ENCODE results near the gene CD300LF. TPM values are rescaled to one million over a fixed set of nuclear protein-coding genes. Genes with fewer than 3 reads are reported as not detected.

CD300LF gene
- total RNA-seq, 1 experiment from 2014 or later = not detected

GRCh38 chr17:74756891-74757290, 44.2 kb upstream of the CD300LF start (continued):
- TF ChIP-seq, protein P1, sequence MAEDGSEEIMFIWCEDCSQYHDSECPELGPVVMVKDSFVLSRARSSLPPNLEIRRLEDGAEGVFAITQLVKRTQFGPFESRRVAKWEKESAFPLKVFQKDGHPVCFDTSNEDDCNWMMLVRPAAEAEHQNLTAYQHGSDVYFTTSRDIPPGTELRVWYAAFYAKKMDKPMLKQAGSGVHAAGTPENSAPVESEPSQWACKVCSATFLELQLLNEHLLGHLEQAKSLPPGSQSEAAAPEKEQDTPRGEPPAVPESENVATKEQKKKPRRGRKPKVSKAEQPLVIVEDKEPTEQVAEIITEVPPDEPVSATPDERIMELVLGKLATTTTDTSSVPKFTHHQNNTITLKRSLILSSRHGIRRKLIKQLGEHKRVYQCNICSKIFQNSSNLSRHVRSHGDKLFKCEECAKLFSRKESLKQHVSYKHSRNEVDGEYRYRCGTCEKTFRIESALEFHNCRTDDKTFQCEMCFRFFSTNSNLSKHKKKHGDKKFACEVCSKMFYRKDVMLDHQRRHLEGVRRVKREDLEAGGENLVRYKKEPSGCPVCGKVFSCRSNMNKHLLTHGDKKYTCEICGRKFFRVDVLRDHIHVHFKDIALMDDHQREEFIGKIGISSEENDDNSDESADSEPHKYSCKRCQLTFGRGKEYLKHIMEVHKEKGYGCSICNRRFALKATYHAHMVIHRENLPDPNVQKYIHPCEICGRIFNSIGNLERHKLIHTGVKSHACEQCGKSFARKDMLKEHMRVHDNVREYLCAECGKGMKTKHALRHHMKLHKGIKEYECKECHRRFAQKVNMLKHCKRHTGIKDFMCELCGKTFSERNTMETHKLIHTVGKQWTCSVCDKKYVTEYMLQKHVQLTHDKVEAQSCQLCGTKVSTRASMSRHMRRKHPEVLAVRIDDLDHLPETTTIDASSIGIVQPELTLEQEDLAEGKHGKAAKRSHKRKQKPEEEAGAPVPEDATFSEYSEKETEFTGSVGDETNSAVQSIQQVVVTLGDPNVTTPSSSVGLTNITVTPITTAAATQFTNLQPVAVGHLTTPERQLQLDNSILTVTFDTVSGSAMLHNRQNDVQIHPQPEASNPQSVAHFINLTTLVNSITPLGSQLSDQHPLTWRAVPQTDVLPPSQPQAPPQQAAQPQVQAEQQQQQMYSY (CRISPR knock-in tag; IDR thresholded peaks at IDR 0.05) = no peak
- TF ChIP-seq NFE2L1 (CRISPR knock-in tag; IDR thresholded peaks at IDR 0.05) (no peak), IRF2 (CRISPR knock-in tag; IDR thresholded peaks at IDR 0.05; ENCODE audit: borderline replicate concordance, low read depth) (no peak), ZNF671 (CRISPR knock-in tag; IDR thresholded peaks at IDR 0.05) (no peak), E2F1 (CRISPR knock-in tag; IDR thresholded peaks at IDR 0.05) (no peak), ATF1 (CRISPR knock-in tag; IDR thresholded peaks at IDR 0.05) (no peak), ZNF416 (CRISPR knock-in tag; IDR thresholded peaks at IDR 0.05) (no peak)
- TF ChIP-seq, protein P2, sequence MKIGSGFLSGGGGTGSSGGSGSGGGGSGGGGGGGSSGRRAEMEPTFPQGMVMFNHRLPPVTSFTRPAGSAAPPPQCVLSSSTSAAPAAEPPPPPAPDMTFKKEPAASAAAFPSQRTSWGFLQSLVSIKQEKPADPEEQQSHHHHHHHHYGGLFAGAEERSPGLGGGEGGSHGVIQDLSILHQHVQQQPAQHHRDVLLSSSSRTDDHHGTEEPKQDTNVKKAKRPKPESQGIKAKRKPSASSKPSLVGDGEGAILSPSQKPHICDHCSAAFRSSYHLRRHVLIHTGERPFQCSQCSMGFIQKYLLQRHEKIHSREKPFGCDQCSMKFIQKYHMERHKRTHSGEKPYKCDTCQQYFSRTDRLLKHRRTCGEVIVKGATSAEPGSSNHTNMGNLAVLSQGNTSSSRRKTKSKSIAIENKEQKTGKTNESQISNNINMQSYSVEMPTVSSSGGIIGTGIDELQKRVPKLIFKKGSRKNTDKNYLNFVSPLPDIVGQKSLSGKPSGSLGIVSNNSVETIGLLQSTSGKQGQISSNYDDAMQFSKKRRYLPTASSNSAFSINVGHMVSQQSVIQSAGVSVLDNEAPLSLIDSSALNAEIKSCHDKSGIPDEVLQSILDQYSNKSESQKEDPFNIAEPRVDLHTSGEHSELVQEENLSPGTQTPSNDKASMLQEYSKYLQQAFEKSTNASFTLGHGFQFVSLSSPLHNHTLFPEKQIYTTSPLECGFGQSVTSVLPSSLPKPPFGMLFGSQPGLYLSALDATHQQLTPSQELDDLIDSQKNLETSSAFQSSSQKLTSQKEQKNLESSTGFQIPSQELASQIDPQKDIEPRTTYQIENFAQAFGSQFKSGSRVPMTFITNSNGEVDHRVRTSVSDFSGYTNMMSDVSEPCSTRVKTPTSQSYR (CRISPR knock-in tag; IDR thresholded peaks at IDR 0.05) = no peak
- TF ChIP-seq, protein P3, sequence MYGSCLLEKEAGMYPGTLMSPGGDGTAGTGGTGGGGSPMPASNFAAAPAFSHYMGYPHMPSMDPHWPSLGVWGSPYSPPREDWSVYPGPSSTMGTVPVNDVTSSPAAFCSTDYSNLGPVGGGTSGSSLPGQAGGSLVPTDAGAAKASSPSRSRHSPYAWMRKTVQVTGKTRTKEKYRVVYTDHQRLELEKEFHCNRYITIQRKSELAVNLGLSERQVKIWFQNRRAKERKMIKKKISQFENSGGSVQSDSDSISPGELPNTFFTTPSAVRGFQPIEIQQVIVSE (CRISPR knock-in tag; IDR thresholded peaks at IDR 0.05; ENCODE audit: borderline replicate concordance) = no peak

- H3K27ac Mint-ChIP-seq = no peak overlapping the region
- CTCF ChIA-PET = interaction anchor here (1.2 to 6.7 kb wide), 3 partner anchors 10 to 206 kb away, joined by 3 to 115 read pairs (median 3); partner anchors contain the start of gene RAB37
- H3K4me1 Mint-ChIP-seq = peaks cover 59% of the 10 kb centered on the region
- POLR2A ChIA-PET = no interaction called here
- no peak for DNase-seq (ENCODE audit: low spot score)
- H3K9me3 Mint-ChIP-seq = no peaks in the 10 kb centered on the region
- H3K4me3 Mint-ChIP-seq = no peak overlapping the region
- TF ChIP-seq SMAD4 (CRISPR knock-in tag; IDR thresholded peaks at IDR 0.05) (no peak), CREM (CRISPR knock-in tag; IDR thresholded peaks at IDR 0.05) (no peak), GABPB1 (CRISPR knock-in tag; IDR thresholded peaks at IDR 0.05) (no peak), SOX15 (CRISPR knock-in tag; IDR thresholded peaks at IDR 0.05) (no peak), SMAD3 (CRISPR knock-in tag; IDR thresholded peaks at IDR 0.05; ENCODE audit: borderline replicate concordance) (no peak)
- TF ChIP-seq, protein P4, sequence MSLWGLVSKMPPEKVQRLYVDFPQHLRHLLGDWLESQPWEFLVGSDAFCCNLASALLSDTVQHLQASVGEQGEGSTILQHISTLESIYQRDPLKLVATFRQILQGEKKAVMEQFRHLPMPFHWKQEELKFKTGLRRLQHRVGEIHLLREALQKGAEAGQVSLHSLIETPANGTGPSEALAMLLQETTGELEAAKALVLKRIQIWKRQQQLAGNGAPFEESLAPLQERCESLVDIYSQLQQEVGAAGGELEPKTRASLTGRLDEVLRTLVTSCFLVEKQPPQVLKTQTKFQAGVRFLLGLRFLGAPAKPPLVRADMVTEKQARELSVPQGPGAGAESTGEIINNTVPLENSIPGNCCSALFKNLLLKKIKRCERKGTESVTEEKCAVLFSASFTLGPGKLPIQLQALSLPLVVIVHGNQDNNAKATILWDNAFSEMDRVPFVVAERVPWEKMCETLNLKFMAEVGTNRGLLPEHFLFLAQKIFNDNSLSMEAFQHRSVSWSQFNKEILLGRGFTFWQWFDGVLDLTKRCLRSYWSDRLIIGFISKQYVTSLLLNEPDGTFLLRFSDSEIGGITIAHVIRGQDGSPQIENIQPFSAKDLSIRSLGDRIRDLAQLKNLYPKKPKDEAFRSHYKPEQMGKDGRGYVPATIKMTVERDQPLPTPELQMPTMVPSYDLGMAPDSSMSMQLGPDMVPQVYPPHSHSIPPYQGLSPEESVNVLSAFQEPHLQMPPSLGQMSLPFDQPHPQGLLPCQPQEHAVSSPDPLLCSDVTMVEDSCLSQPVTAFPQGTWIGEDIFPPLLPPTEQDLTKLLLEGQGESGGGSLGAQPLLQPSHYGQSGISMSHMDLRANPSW (CRISPR knock-in tag; conservative IDR thresholded peaks at IDR 0.05; ENCODE audit: low read depth) = no peak
- TF ChIP-seq, protein P5, sequence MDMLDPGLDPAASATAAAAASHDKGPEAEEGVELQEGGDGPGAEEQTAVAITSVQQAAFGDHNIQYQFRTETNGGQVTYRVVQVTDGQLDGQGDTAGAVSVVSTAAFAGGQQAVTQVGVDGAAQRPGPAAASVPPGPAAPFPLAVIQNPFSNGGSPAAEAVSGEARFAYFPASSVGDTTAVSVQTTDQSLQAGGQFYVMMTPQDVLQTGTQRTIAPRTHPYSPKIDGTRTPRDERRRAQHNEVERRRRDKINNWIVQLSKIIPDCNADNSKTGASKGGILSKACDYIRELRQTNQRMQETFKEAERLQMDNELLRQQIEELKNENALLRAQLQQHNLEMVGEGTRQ (CRISPR knock-in tag; IDR thresholded peaks at IDR 0.05) = no peak
- ATAC-seq = no peak
- no peaks in the 10 kb centered on the region for H3K27me3 Mint-ChIP-seq (ENCODE audit: low read depth)
- peaks cover 8% of the 10 kb centered on the region for H3K36me3 Mint-ChIP-seq
Observed at GRCh38 chr17:74755533-74755932, 42.8 kb upstream of the CD300LF start.
